ENCODE measurements around the gene CFAP299.

CFAP299 gene

GRCh38 chr4:80295336-80295735 lies 40.2 kb upstream of the CFAP299 start:
- H3K4me3 ChIP-seq (ENCODE audit: low read depth, low read length) = no peak overlapping the region
- H3K4me1 ChIP-seq (ENCODE audit: control insufficient read depth in 1 of 2, insufficient read depth in 2 of 2, low read length in 2 of 2) = no peaks in the 10 kb centered on the region
- no peak overlapping the region for H3K4ac ChIP-seq (ENCODE audit: low read depth, low read length)
- no peak overlapping the region for H3K27ac ChIP-seq (ENCODE audit: low read depth, low read length)
- no peaks in the 10 kb centered on the region for H3K79me1 ChIP-seq (ENCODE audit: low read length)
- H4K12ac ChIP-seq (ENCODE audit: low read depth, low read length) = no peak overlapping the region
- WGBS (ENCODE audit: extremely low coverage, insufficient coverage, insufficient read length) = no CpG with 5 or more reads among the region's 3 CpGs
- no peak overlapping the region for H2BK5ac ChIP-seq (ENCODE audit: low read depth, low read length, poor library complexity)
- DNase-seq = no peak
- H2AK5ac ChIP-seq (ENCODE audit: low read length) = no peak overlapping the region
- H3K9me3 ChIP-seq (ENCODE audit: insufficient read depth, low read depth, low read length) = no peaks in the 10 kb centered on the region
- H3K14ac ChIP-seq (ENCODE audit: low read length) = no peak overlapping the region
- H4K91ac ChIP-seq (ENCODE audit: low read depth, low read length) = no peak overlapping the region
- H3K27me3 ChIP-seq (ENCODE audit: insufficient read depth, low read length) = no peaks in the 10 kb centered on the region
- no peak overlapping the region for H3K18ac ChIP-seq (ENCODE audit: low read length)
- no peak overlapping the region for H3K4me2 ChIP-seq (ENCODE audit: low read length)
- H3K9ac ChIP-seq (ENCODE audit: low read length) = no peak overlapping the region
- H2BK120ac ChIP-seq (ENCODE audit: insufficient read depth, low read length, poor library complexity) = no peak overlapping the region
- no peak overlapping the region for H2BK12ac ChIP-seq (ENCODE audit: low read length)
- H3K36me3 ChIP-seq (ENCODE audit: control insufficient read depth in 1 of 2, insufficient read depth in 2 of 2, low read length in 2 of 2) = no peaks in the 10 kb centered on the region
- no peaks in the 10 kb centered on the region for H3K79me2 ChIP-seq (ENCODE audit: control insufficient read depth, insufficient read depth, low read length, poor library complexity)
- no peak overlapping the region for H2AFZ ChIP-seq (ENCODE audit: insufficient read depth, low read length, poor library complexity)
- no peak overlapping the region for H3K23ac ChIP-seq (ENCODE audit: low read length)
- H4K8ac ChIP-seq (ENCODE audit: low read depth, low read length) = no peak overlapping the region

DNA sequence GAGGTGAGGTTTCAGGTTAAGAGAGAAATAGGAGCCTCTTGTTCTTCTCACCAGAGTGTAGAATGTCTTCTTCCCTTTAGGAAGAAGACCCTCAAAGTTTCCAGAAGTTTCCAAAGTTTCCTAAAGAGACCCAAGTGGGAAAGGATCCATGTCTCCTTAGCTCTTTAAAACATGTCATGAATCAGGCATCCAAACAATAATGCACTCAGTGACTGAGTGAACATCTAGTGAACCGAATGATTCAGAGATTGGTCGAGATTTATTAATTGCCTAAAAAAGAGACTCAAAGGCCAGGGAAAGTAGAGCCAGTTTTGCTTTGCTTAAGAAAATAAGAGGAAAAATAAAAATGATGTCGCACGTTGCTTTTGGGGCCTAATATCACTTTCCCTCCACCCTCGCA lies 39.7 kb upstream of the CFAP299 start:
- Histone ChIP-seq H4K8ac (ENCODE audit: low read depth, low read length) (no peak overlapping the region), H3K14ac (ENCODE audit: low read length) (no peak overlapping the region), H3K9me3 (ENCODE audit: insufficient read depth, low read depth, low read length) (no peaks in the 10 kb centered on the region), H3K9ac (ENCODE audit: low read length) (no peak overlapping the region), H3K27me3 (ENCODE audit: insufficient read depth, low read length) (no peaks in the 10 kb centered on the region), H3K79me1 (ENCODE audit: low read length) (no peaks in the 10 kb centered on the region), H2AK5ac (ENCODE audit: low read length) (no peak overlapping the region), H2BK5ac (ENCODE audit: low read depth, low read length, poor library complexity) (no peak overlapping the region), H3K4me3 (ENCODE audit: low read depth, low read length) (no peak overlapping the region), H3K4ac (ENCODE audit: low read depth, low read length) (no peak overlapping the region), H4K91ac (ENCODE audit: low read depth, low read length) (no peak overlapping the region), H3K27ac (ENCODE audit: low read depth, low read length) (no peak overlapping the region), H2AFZ (ENCODE audit: insufficient read depth, low read length, poor library complexity) (no peak overlapping the region), H2BK12ac (ENCODE audit: low read length) (no peak overlapping the region), H3K36me3 (ENCODE audit: control insufficient read depth in 1 of 2, insufficient read depth in 2 of 2, low read length in 2 of 2) (no peaks in the 10 kb centered on the region), H3K4me2 (ENCODE audit: low read length) (no peak overlapping the region), H3K79me2 (ENCODE audit: control insufficient read depth, insufficient read depth, low read length, poor library complexity) (no peaks in the 10 kb centered on the region), H2BK120ac (ENCODE audit: insufficient read depth, low read length, poor library complexity) (no peak overlapping the region), H3K23ac (ENCODE audit: low read length) (no peak overlapping the region), H4K12ac (ENCODE audit: low read depth, low read length) (no peak overlapping the region), H3K4me1 (ENCODE audit: control insufficient read depth in 1 of 2, insufficient read depth in 2 of 2, low read length in 2 of 2) (no peaks in the 10 kb centered on the region), H3K18ac (ENCODE audit: low read length) (no peak overlapping the region)
- no CpG with 5 or more reads among the region's 5 CpGs for WGBS (ENCODE audit: extremely low coverage, insufficient coverage, insufficient read length)
- DNase-seq = no peak

- no peaks in the 10 kb centered on the region for H3K79me2 ChIP-seq (ENCODE audit: control insufficient read depth, insufficient read depth, low read length, poor library complexity)
- H4K12ac ChIP-seq (ENCODE audit: low read depth, low read length) = no peak overlapping the region
- H4K91ac ChIP-seq (ENCODE audit: low read depth, low read length) = no peak overlapping the region
- no peak for DNase-seq
- no peaks in the 10 kb centered on the region for H3K36me3 ChIP-seq (ENCODE audit: control insufficient read depth in 1 of 2, insufficient read depth in 2 of 2, low read length in 2 of 2)
- H3K27me3 ChIP-seq (ENCODE audit: insufficient read depth, low read length) = no peaks in the 10 kb centered on the region
- no peak overlapping the region for H4K8ac ChIP-seq (ENCODE audit: low read depth, low read length)
- H2AFZ ChIP-seq (ENCODE audit: insufficient read depth, low read length, poor library complexity) = no peak overlapping the region
- no peak overlapping the region for H3K9ac ChIP-seq (ENCODE audit: low read length)
- no peak overlapping the region for H2BK5ac ChIP-seq (ENCODE audit: low read depth, low read length, poor library complexity)
- no peak overlapping the region for H3K27ac ChIP-seq (ENCODE audit: low read depth, low read length)
- no peak overlapping the region for H3K23ac ChIP-seq (ENCODE audit: low read length)
- no peak overlapping the region for H2BK120ac ChIP-seq (ENCODE audit: insufficient read depth, low read length, poor library complexity)
- no peak overlapping the region for H3K4me3 ChIP-seq (ENCODE audit: low read depth, low read length)
- no peak overlapping the region for H3K14ac ChIP-seq (ENCODE audit: low read length)
- peaks cover 2% of the 10 kb centered on the region for H3K9me3 ChIP-seq (ENCODE audit: insufficient read depth, low read depth, low read length)
- H3K4me2 ChIP-seq (ENCODE audit: low read length) = no peak overlapping the region
- no peaks in the 10 kb centered on the region for H3K79me1 ChIP-seq (ENCODE audit: low read length)
- no peak overlapping the region for H3K4ac ChIP-seq (ENCODE audit: low read depth, low read length)
- H2AK5ac ChIP-seq (ENCODE audit: low read length) = no peak overlapping the region
- no CpG with 5 or more reads among the region's 4 CpGs for WGBS (ENCODE audit: extremely low coverage, insufficient coverage, insufficient read length)
- H2BK12ac ChIP-seq (ENCODE audit: low read length) = no peak overlapping the region
- no peaks in the 10 kb centered on the region for H3K4me1 ChIP-seq (ENCODE audit: control insufficient read depth in 1 of 2, insufficient read depth in 2 of 2, low read length in 2 of 2)
- H3K18ac ChIP-seq (ENCODE audit: low read length) = no peak overlapping the region
These were observed 33.6 kb upstream of the CFAP299 start for GRCh38 chr4:80301884-80302283.

DNA sequence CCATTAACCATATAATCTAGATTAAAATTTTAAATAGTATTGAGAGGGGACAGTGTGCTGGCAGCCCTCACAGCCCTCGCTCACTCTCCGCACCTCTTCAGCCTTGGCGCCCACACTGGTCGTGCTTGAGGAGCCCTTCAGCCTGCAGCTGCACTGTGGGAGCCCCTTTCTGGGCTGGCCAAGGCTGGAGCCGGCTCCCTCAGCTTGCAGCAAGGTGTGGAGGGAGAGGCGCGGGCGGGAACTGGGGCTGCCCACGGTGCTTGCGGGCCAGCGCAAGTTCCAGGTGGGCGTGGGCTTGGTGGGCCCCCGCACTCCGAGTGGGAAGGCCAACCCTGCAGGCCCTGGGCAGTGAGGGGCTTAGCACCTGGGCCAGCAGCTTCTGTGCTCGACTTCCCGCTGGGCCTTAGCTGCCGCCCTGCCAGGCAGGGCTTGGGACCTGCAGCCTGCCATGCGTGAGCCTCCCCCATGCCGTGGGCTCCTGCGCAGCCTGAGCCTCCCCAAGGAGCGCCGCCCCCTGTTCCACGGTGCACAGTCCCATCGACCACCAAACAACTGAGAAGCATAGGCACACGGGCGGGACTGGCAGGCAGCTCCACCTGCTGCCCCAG lies 32.8 kb upstream of the CFAP299 start:
- no peaks in the 10 kb centered on the region for H3K79me1 ChIP-seq (ENCODE audit: low read length)
- H3K27ac ChIP-seq (ENCODE audit: low read depth, low read length) = no peak overlapping the region
- no peak overlapping the region for H3K4me2 ChIP-seq (ENCODE audit: low read length)
- no peak overlapping the region for H3K9ac ChIP-seq (ENCODE audit: low read length)
- no peak overlapping the region for H4K12ac ChIP-seq (ENCODE audit: low read depth, low read length)
- peaks cover 2% of the 10 kb centered on the region for H3K9me3 ChIP-seq (ENCODE audit: insufficient read depth, low read depth, low read length)
- H3K23ac ChIP-seq (ENCODE audit: low read length) = no peak overlapping the region
- no peak overlapping the region for H2AFZ ChIP-seq (ENCODE audit: insufficient read depth, low read length, poor library complexity)
- no peaks in the 10 kb centered on the region for H3K79me2 ChIP-seq (ENCODE audit: control insufficient read depth, insufficient read depth, low read length, poor library complexity)
- no peak overlapping the region for H4K91ac ChIP-seq (ENCODE audit: low read depth, low read length)
- H2BK12ac ChIP-seq (ENCODE audit: low read length) = no peak overlapping the region
- H3K14ac ChIP-seq (ENCODE audit: low read length) = no peak overlapping the region
- H2BK5ac ChIP-seq (ENCODE audit: low read depth, low read length, poor library complexity) = no peak overlapping the region
- H3K4me3 ChIP-seq (ENCODE audit: low read depth, low read length) = peak overlapping the region; percentile 32
- H3K18ac ChIP-seq (ENCODE audit: low read length) = no peak overlapping the region
- no peak overlapping the region for H2BK120ac ChIP-seq (ENCODE audit: insufficient read depth, low read length, poor library complexity)
- no peak overlapping the region for H2AK5ac ChIP-seq (ENCODE audit: low read length)
- DNase-seq = no peak
- H3K36me3 ChIP-seq (ENCODE audit: control insufficient read depth in 1 of 2, insufficient read depth in 2 of 2, low read length in 2 of 2) = no peaks in the 10 kb centered on the region
- no CpG with 5 or more reads among the region's 26 CpGs for WGBS (ENCODE audit: extremely low coverage, insufficient coverage, insufficient read length)
- H3K4me1 ChIP-seq (ENCODE audit: control insufficient read depth in 1 of 2, insufficient read depth in 2 of 2, low read length in 2 of 2) = no peaks in the 10 kb centered on the region
- H4K8ac ChIP-seq (ENCODE audit: low read depth, low read length) = no peak overlapping the region
- no peak overlapping the region for H3K4ac ChIP-seq (ENCODE audit: low read depth, low read length)
- H3K27me3 ChIP-seq (ENCODE audit: insufficient read depth, low read length) = no peaks in the 10 kb centered on the region
